Activated T-helper 2 cell treated with anti-CD3 and anti-CD28 coated beads, Interferon-gamma antibody, Interleukin-2, Interleukin-4, amounts not matched to agents 10 μg/mL and 5 μg/mL and 100 μg/mL, durations not matched to agents 14 hours and 24 hours and 36 hours (primary cell): ENCODE data around the gene DDX39B. TPM values are rescaled to one million over a fixed set of nuclear protein-coding genes. Genes with fewer than 3 reads are reported as not detected.
"Not testable (repeated sequence)": the region's sequence is repeated elsewhere in the genome, so short reads cannot be mapped to it uniquely, and the experiment has no call there.

Source experiments
- DNase-seq: peaks from one replicate; pipeline ENCODE4 v3.0.0; 2021; ENCODE audit warnings: low spot score
- H3K27ac Mint-ChIP-seq: one replicate; pipeline ENCODE4 v1.8.0; 2021; ENCODE audit warnings: mixed read lengths
- H3K27me3 Mint-ChIP-seq: one replicate; pipeline ENCODE4 v1.8.0; 2021; ENCODE audit warnings: low read depth, mixed read lengths
- H3K36me3 Mint-ChIP-seq: one replicate; pipeline ENCODE4 v1.8.0; 2021; ENCODE audit warnings: low read depth, mixed read lengths
- H3K4me1 Mint-ChIP-seq: one replicate; pipeline ENCODE4 v1.8.0; 2021; ENCODE audit warnings: low read depth, mixed read lengths
- H3K4me3 Mint-ChIP-seq: one replicate; pipeline ENCODE4 v1.8.0; 2021; ENCODE audit warnings: low read depth, mild to moderate bottlenecking, moderate library complexity, mixed read lengths
- H3K9me3 Mint-ChIP-seq: one replicate; pipeline ENCODE4 v1.8.0; 2021; ENCODE audit warnings: mixed read lengths
- intact Hi-C: fragments of 100-400 bp; cut with micrococcal nuclease; formaldehyde crosslinking; loops from one replicate; pipeline ENCODE4 v1.15.1; 2023
- total RNA-seq: library from RNA; stranded (reverse); gene quantifications from 2 replicates; pipeline ENCODE4 v1.2.3, GENCODE V29; 2022

DDX39B gene
- total RNA-seq, 1 donor from 2014 or later: 579 TPM

DNA sequence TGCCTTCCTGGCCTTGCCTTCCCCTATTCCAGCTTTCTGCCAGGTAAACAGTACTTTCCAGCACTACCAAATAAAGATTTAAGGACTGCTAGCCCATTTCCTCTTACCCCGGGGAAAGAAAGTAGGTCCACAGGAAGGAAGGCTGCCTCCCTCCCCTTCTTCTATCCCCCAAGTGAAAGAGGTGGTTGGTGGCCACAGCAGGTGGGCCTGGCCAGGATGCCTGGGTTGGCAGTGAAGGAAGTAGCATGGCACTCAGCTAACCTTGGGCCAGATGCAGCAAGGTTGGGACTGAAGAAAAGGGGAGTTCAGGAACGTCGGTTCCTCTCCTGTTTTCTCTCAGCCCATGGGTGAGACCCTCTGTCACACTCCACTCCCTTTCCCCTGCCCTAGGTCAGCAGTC, 14.5 kb upstream of the DDX39B start:
- Mint-ChIP-seq H3K4me3 (no peak overlapping the region), H3K36me3 (peaks cover 51% of the 10 kb centered on the region), H3K9me3 (no peaks in the 10 kb centered on the region), H3K4me1 (peaks cover 43% of the 10 kb centered on the region), H3K27me3 (no peaks in the 10 kb centered on the region), H3K27ac (no peak overlapping the region)
- intact Hi-C loops: no loop called here
- no peak for DNase-seq

DNA sequence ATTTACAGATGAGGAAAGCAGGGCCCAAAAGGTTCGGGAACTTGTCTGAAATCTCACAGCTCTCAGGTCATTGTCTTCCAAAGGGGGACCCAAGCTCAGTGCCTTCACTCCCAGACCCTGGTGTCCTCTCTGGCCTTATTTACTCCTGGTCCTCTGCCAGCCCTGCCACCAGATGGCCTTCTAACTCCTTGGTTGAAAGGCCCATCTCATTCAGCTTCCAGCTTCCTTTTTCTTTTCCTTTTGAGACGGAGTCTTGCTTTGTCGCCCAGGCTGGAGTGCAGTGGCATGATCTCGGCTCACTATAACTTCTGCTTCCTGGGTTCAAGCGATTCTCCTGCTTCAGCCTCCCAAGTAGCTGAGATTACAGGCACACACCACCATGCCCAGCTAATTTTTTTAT, 9.6 kb upstream of the DDX39B start:
- H3K9me3 Mint-ChIP-seq, H3K27ac Mint-ChIP-seq, H3K4me3 Mint-ChIP-seq, H3K27me3 Mint-ChIP-seq: not testable (repeated sequence)
- intact Hi-C loops: loop anchor here (1.0 kb wide), 2 partner anchors 30 to 47 kb away; no protein-coding TSS in a partner anchor
- peaks cover 25% of the 10 kb centered on the region for H3K4me1 Mint-ChIP-seq
- H3K36me3 Mint-ChIP-seq: peaks cover 25% of the 10 kb centered on the region
- peak; percentile 51 for DNase-seq

DNA sequence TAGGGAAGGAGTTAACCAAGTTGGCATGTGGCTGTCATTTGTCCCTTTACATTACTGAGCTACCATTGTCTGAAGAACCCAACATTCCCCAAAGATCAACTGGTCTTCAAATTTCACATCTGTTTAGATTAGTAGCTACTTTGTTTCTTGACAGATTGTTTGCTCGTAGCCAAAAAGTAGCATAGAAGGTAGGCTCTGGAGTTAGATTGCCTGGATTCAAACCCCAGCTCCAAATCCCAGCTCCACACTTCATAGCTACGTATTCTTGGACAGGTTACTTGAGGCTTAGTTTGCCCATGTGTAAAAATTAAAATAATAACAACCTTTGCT, 6.7 kb upstream of the DDX39B start:
- intact Hi-C loops: loop anchor here (5.0 to 10.0 kb wide), 2 partner anchors 284 to 934 kb away; partner anchors contain the start of genes MRPS18B and PPP1R10
- Mint-ChIP-seq H3K27ac (peak overlapping the region; percentile 3), H3K4me1 (peaks cover 22% of the 10 kb centered on the region), H3K4me3 (peak overlapping the region; percentile 84), H3K9me3 (no peaks in the 10 kb centered on the region), H3K27me3 (no peaks in the 10 kb centered on the region), H3K36me3 (peaks cover 18% of the 10 kb centered on the region)
- DNase-seq: no peak

DNA sequence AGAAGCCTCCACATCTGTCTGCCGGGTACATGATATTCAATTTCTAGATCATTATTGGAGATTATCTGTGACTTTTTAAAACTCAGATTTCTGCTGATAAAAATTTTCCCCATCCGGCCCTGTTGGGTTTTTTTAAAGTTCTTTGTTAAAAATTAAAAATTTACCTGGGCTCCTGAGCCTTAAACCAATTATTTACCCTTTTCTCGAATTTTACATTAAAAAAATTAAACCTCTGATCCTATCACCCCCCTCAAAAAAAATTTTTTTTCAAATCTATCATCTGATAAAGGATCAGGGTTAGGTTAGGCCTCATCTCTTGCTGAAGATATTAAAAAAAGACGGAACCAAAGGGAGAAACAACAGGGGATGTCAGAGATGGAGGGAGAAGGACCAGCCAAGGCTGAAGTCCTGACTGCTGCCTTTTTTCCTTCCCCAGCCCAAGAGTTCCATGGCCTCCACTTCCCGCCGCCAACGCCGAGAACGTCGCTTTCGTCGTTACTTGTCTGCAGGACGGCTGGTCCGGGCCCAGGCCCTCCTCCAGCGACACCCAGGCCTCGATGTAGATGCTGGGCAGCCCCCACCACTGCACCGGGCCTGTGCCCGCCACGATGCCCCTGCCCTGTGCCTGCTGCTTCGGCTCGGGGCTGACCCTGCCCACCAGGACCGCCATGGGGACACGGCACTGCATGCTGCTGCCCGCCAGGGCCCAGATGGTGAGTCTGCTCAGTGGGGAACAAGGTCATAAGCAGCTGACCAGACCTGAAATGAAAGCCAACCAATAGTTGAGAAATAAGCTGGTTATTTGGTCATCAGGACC, 6.1 kb upstream of the DDX39B start:
- Mint-ChIP-seq H3K27ac (peak overlapping the region; percentile 78), H3K4me3 (peak overlapping the region; percentile 84), H3K4me1 (peaks cover 27% of the 10 kb centered on the region), H3K27me3 (no peaks in the 10 kb centered on the region), H3K36me3 (peaks cover 18% of the 10 kb centered on the region), H3K9me3 (no peaks in the 10 kb centered on the region)
- no peak for DNase-seq
- intact Hi-C loops: loop anchor here (1.0 to 10.0 kb wide), 6 partner anchors 20 to 933 kb away; partner anchors contain the start of genes BAG6, MRPS18B, PPP1R10 and PRRC2A

DNA sequence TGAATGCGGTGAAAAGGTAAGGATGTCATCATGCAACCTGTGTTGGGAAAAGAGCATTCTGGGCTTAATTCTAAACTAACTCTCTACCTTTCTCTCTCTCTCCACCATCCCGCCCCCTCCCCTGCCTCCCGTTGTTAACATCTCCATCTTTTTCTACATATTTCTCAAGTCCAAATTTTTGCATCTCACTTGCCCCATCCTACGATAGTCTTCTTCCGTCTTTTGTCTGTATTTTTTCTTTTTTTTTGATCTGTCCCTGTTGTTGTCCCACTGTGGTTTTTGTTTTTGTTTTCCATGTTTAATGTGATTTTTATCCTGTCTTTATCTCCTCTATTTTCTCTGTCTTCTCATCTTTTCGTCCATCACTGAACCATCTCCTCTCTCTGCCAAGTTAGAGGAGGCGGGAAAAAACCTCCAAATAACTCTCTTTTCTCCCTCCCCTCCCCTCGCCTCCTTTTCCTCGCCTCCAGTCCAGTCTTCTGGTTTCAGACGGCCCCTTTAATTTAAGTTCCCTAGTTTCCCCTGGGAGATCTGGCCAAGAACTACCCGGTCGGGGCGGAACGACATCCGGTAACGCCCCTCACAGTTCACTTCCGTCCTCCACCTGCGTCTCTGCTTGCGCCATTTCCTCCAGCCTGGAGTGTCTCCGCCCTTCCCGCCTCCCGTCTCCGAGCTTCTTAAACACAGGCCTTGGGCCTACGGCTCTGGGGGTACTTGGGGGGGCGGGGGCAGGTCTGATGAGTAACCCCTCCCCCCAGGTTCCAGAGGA, 5.3 kb upstream of the DDX39B start, which contains the start of gene NFKBIL1:
Gene NFKBIL1 (plus strand): TSS at position 651 of the 769 bp plus-strand sequence. CDS start 87 bp downstream, at position 738.
- peak within 1 kb of the TSS; percentile 78 for H3K27ac Mint-ChIP-seq
- peaks cover 28% of the 10 kb centered on the region for H3K4me1 Mint-ChIP-seq
- DNase-seq: peak; percentile 90
- intact Hi-C loops: loop anchor here (1.0 to 10.0 kb wide), 7 partner anchors 21 to 932 kb away; partner anchors contain the start of genes BAG6, MRPS18B, PPP1R10 and PRRC2A
- H3K27me3 Mint-ChIP-seq: no peaks in the 10 kb centered on the region
- peaks cover 16% of the 10 kb centered on the region for H3K36me3 Mint-ChIP-seq
- H3K9me3 Mint-ChIP-seq: no peaks in the 10 kb centered on the region
- peak within 1 kb of the TSS; percentile 84 for H3K4me3 Mint-ChIP-seq

DNA sequence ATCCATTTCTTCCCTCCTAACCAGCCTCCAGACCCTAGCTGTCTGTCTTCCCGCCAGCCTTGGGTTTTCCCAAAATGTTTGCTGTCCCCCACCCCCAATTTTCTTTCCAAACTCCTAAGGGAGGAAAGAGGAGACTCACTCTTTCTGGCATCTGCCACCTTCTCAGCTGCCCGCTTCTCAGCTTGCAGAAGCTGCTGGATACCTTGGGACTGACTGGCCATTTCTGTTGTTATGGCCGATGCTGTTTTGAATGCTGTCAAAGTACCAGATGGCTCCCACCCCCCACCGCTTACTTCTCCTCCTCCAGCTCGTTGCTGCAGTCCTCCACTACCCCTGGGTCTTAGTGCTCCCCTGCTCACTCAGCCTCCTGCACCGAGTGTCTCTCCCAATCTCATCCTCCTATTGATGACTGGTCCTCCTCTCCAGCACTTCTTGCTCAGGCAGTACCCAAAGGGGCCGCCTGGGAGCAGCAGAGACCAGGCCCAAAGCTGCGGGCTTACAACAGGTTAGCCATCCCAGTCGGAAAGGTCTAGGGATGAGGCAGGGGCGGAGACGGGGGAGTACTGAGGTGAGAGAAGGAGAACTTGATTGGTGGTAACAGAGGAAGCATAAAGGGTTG, 4.6 kb upstream of the DDX39B start, which contains the start of gene ATP6V1G2:
Gene ATP6V1G2 (minus strand): TSS at position 270 of the 619 bp plus-strand sequence. CDS start 49 bp downstream, at position 221.
- peaks cover 17% of the 10 kb centered on the region for H3K36me3 Mint-ChIP-seq
- H3K4me1 Mint-ChIP-seq: peaks cover 28% of the 10 kb centered on the region
- peak within 1 kb of the TSS; percentile 78 for H3K27ac Mint-ChIP-seq
- no peaks in the 10 kb centered on the region for H3K27me3 Mint-ChIP-seq
- H3K4me3 Mint-ChIP-seq: peak within 1 kb of the TSS; percentile 84
- DNase-seq: peak; percentile 83
- no peaks in the 10 kb centered on the region for H3K9me3 Mint-ChIP-seq
- intact Hi-C loops: loop anchor here (1.0 to 10.0 kb wide), 3 partner anchors 52 to 932 kb away; partner anchors contain the start of genes MRPS18B and PPP1R10

DNA sequence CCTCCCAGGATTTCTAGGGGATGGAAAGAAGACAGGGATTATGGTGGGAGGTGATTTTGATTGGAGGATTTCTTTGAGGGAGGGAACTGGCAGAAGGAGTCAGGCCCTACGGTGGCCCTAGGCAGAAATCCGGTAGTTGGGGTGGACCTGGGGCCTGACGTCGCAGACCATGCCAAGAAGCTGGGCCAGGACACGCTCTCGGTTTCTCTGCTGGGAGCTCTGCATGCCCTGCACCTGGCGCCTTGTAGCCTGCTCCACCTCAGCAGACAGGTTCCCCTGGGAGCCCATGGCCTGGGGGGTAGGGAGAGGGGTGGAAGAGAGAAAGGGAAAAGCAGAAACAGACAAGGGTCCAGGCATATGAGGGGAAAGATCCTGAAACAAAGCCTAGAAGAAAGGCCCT, 3.5 kb upstream of the DDX39B start:
- peaks cover 19% of the 10 kb centered on the region for H3K36me3 Mint-ChIP-seq
- H3K27me3 Mint-ChIP-seq: no peaks in the 10 kb centered on the region
- DNase-seq: no peak
- H3K4me1 Mint-ChIP-seq: peaks cover 30% of the 10 kb centered on the region
- intact Hi-C loops: loop anchor here (5.0 to 10.0 kb wide), 2 partner anchors 287 to 930 kb away; partner anchors contain the start of genes MRPS18B and PPP1R10
- no peak overlapping the region for H3K27ac Mint-ChIP-seq
- H3K9me3 Mint-ChIP-seq: no peaks in the 10 kb centered on the region
- H3K4me3 Mint-ChIP-seq: peak overlapping the region; percentile 6

DNA sequence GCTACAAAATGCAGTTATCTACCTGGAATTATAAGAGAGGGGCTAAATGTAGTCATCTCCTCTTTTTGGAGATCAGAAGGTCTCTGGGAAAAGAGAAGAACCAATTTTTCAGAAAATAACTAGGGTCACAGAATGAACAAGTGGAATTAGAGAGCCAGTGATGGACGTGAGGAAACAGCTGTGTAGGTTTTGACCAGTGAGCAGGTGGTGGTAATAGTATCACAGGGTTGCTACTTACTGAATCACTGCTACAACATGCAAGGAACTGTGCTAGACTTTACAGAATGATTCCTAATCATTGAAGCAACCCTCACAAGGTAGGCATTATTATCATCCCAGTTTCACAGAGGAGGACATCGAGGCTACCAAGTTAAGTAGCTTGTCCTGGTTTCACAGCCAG, 2.9 kb upstream of the DDX39B start:
- Mint-ChIP-seq H3K4me3 (peak overlapping the region; percentile 11), H3K27ac (no peak overlapping the region), H3K27me3 (no peaks in the 10 kb centered on the region), H3K36me3 (peaks cover 23% of the 10 kb centered on the region), H3K9me3 (no peaks in the 10 kb centered on the region), H3K4me1 (peaks cover 35% of the 10 kb centered on the region)
- intact Hi-C loops: loop anchor here (5.0 to 10.0 kb wide), 2 partner anchors 288 to 930 kb away; partner anchors contain the start of genes MRPS18B and PPP1R10
- no peak for DNase-seq

DNA sequence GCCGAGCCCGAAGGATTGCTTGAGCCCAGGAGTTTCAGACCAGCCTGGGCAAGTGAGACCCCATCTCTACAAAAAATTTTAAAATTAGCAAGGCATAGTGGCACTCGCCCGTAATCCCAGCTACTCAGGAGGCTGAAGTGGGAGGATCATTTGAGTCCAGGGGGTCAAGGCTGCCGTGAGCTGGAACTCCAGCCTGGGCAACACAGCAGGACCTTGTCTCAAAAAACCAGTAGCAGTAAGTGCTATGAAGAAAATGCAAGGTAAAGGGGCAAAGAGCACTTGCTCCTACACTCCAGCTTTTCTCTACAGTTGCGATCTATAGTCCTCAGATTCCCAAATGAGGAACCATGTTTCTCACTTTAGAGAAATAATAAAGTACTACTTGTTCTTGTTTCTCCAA, 1.8 kb upstream of the DDX39B start:
- Mint-ChIP-seq H3K4me3 (no peak overlapping the region), H3K4me1 (peaks cover 44% of the 10 kb centered on the region), H3K36me3 (peaks cover 31% of the 10 kb centered on the region), H3K27me3 (no peaks in the 10 kb centered on the region), H3K27ac (no peak overlapping the region), H3K9me3 (no peaks in the 10 kb centered on the region)
- intact Hi-C loops: loop anchor here (10.0 kb wide), 1 partner anchor 929 kb away; the partner anchor contains the start of genes MRPS18B and PPP1R10
- no peak for DNase-seq

DNA sequence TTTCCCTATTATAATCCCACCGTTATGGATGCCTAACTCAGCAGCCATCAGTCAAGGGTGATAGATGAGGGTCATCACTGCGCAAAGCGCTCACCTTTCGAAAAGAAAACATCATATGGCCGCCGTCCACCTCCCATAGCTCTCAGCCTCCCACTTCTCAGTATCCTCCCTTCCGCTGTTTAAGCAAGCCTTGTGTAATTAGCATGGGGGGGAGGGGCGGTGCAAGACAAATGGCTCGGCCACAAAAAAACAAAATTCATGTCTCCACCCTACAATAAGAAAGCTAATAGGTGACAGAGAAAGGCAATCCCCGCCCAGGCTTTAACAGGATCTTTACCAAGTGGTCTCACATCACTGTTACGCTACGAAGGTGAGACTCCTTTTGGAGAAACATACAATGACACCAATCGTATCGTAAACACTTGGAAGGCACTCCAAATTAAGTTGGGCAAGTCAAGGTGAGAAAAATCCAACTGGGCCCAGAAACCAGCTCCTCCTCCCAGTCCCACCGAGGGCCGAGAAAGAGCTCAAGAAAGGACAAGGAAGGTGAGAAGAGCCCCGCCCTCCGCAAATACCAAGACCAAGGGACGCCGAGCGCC, 645 bp downstream of the DDX39B start:
- no peaks in the 10 kb centered on the region for H3K27me3 Mint-ChIP-seq
- intact Hi-C loops: loop anchor here (10.0 kb wide), 1 partner anchor 926 kb away; the partner anchor contains the start of genes MRPS18B and PPP1R10
- H3K9me3 Mint-ChIP-seq: no peaks in the 10 kb centered on the region
- DNase-seq: peak; percentile 63
- peak overlapping the region; percentile 98 for H3K4me3 Mint-ChIP-seq
- H3K4me1 Mint-ChIP-seq: peaks cover 41% of the 10 kb centered on the region
- peak overlapping the region; percentile 95 for H3K27ac Mint-ChIP-seq
- H3K36me3 Mint-ChIP-seq: peaks cover 50% of the 10 kb centered on the region

DNA sequence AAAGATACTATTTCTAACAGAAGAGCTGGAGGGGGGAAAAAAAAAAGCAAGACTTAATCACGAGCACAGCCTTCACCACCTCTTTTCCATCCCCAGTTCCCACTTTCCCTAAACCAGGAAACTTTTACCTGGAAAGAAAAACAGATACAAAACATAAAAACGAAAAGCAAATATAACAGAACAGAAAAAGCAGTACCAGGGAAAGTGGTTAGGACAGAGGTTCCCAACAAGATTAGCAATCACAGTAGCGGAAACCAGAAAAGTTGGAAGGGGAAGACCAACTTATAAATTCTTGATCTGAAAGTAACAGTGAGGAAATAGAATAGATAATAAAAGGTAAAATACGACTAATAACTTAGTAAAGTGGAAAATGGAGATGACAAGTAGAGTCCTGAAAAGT, 1.2 kb downstream of the DDX39B start:
- peaks cover 42% of the 10 kb centered on the region for H3K4me1 Mint-ChIP-seq
- no peaks in the 10 kb centered on the region for H3K27me3 Mint-ChIP-seq
- H3K36me3 Mint-ChIP-seq: peaks cover 55% of the 10 kb centered on the region
- intact Hi-C loops: loop anchor here (10.0 kb wide), 1 partner anchor 926 kb away; the partner anchor contains the start of genes MRPS18B and PPP1R10
- no peaks in the 10 kb centered on the region for H3K9me3 Mint-ChIP-seq
- H3K4me3 Mint-ChIP-seq: peak overlapping the region; percentile 98
- no peak for DNase-seq
- H3K27ac Mint-ChIP-seq: peak overlapping the region; percentile 71
